SK-N-SH (cell line): ENCODE results near the gene PLCG1. TPM values are rescaled to one million over a fixed set of nuclear protein-coding genes. Genes with fewer than 3 reads are reported as not detected.

Source experiments
- CTCF ChIA-PET: fragments of 300-600, 350-600 bp; formaldehyde crosslinking; extraction: SDS; loops from one replicate; lab custom pipeline; 2021; lab: Yijun Ruan, JAX
- POLR2A ChIA-PET: fragments of 350-600 bp; sonication (Branson Sonifier 250); formaldehyde crosslinking; extraction: SDS; loops from one replicate; lab custom pipeline; 2020; ENCODE audit warnings: antibody characterized with exemption, inconsistent platforms; lab: Yijun Ruan, JAX
- DNase-seq: peaks from one replicate; pipeline ENCODE4 v3.0.0; 2012
- H2AFZ ChIP-seq: fragments of 200-600 bp; sonication (generic); 2 replicates; pipeline ENCODE4 v1.8.1; 2016; ENCODE audit warnings: antibody characterized with exemption, mild to moderate bottlenecking, low read depth
- H3F3A ChIP-seq: fragments of 200-600 bp; sonication (generic); replicated peaks from 2 replicates; pipeline ENCODE3; 2016; ENCODE audit warnings: antibody characterized with exemption, mild to moderate bottlenecking; ENCODE audit not compliant: insufficient read depth
- H3K27ac ChIP-seq, 2 experiments: fragments of 200-500 bp in 1 of 2; fragments of 200-600 bp in 1 of 2; sonication (Bioruptor generic) in 1 of 2; sonication (generic), shearing (Covaris generic) in 1 of 2; 2 replicates each; pipeline versions ENCODE4 v1.5.1 to v1.6.1; 2014 to 2016; ENCODE audit warnings: low read depth in 2 of 2, inconsistent platforms in 1 of 2, low read length in 1 of 2, mild to moderate bottlenecking in 1 of 2, mixed read lengths in 1 of 2
- H3K27me3 ChIP-seq: fragments of 200-600 bp; sonication (generic), shearing (Covaris generic); 2 replicates; pipeline ENCODE4 v1.6.1; 2016; ENCODE audit warnings: mixed run types; ENCODE audit not compliant: insufficient read depth
- H3K36me3 ChIP-seq, 2 experiments: fragments of 200-500 bp in 1 of 2; fragments of 200-600 bp in 1 of 2; sonication (Bioruptor generic) in 1 of 2; sonication (generic) in 1 of 2; replicated peaks in 1 of 2; 2 replicates each; pipeline versions ENCODE3 to v1.5.1; 2014 to 2016; ENCODE audit warnings: low read length in 1 of 2, mild to moderate bottlenecking in 1 of 2; ENCODE audit not compliant: insufficient read depth in 2 of 2, control insufficient read depth in 1 of 2
- H3K4me1 ChIP-seq, 2 experiments: fragments of 200-500 bp in 1 of 2; fragments of 200-600 bp in 1 of 2; sonication (Bioruptor generic) in 1 of 2; sonication (generic), shearing (Covaris generic) in 1 of 2; 2 replicates each; pipeline versions ENCODE4 v1.5.1 to v1.6.1; 2014 to 2016; ENCODE audit warnings: low read depth in 1 of 2, low read length in 1 of 2, mixed run types in 1 of 2; ENCODE audit not compliant: insufficient read depth in 2 of 2, control insufficient read depth in 1 of 2
- H3K4me2 ChIP-seq: fragments of 200-600 bp; sonication (generic), shearing (Covaris generic); 2 replicates; pipeline ENCODE4 v1.6.1; 2017; ENCODE audit warnings: mixed run types
- H3K4me3 ChIP-seq, 2 experiments: fragments of 200-500 bp in 1 of 2; fragments of 200-600 bp in 1 of 2; sonication (Bioruptor generic) in 1 of 2; sonication (generic), shearing (Covaris generic) in 1 of 2; 2 replicates each; pipeline versions ENCODE4 v1.5.1 to v1.8.1; 2014 to 2016; ENCODE audit warnings: low read depth in 2 of 2, inconsistent platforms in 1 of 2, low read length in 1 of 2, mild to moderate bottlenecking in 1 of 2, mixed read lengths in 1 of 2, moderate library complexity in 1 of 2
- H3K79me2 ChIP-seq: fragments of 200-600 bp; sonication (generic); 2 replicates; pipeline ENCODE4 v1.8.1; 2017; ENCODE audit warnings: mild to moderate bottlenecking; ENCODE audit not compliant: insufficient read depth
- H3K9ac ChIP-seq: fragments of 200-600 bp; sonication (generic); 2 replicates; pipeline ENCODE4 v1.6.1; 2017; ENCODE audit warnings: mixed run types
- H3K9me2 ChIP-seq: fragments of 200-600 bp; sonication (generic); 2 replicates; pipeline ENCODE4 v1.6.1; 2017; ENCODE audit warnings: mixed run types
- H3K9me3 ChIP-seq: fragments of 200-600 bp; sonication (generic); 2 replicates; pipeline ENCODE4 v1.6.1; 2017; ENCODE audit warnings: mixed run types, mild to moderate bottlenecking, moderate library complexity
- H4K20me1 ChIP-seq: fragments of 200-600 bp; sonication (generic); 2 replicates; pipeline ENCODE4 v1.6.1; 2017; ENCODE audit warnings: mild to moderate bottlenecking, mixed run types; ENCODE audit not compliant: insufficient read depth
- EZH2phosphoT487 ChIP-seq: fragments of 200-600 bp; sonication (generic); IDR thresholded peaks from 2 replicates; pipeline ENCODE4 v1.6.1; 2017; ENCODE audit warnings: low read depth, mixed run types, mild to moderate bottlenecking, antibody characterized with exemption, moderate library complexity, borderline replicate concordance
- FOSL2 ChIP-seq: IDR thresholded peaks from 2 replicates; pipeline ENCODE4 v1.4.0; 2012; ENCODE audit warnings: low read depth, mild to moderate bottlenecking, moderate library complexity, borderline replicate concordance
- IRF3 ChIP-seq: fragments of 150-350 bp; IDR thresholded peaks from 2 replicates; pipeline ENCODE4 v1.6.1; 2016; ENCODE audit warnings: mild to moderate bottlenecking, low read depth, low read length
- JUND ChIP-seq: IDR thresholded peaks from 2 replicates; pipeline ENCODE4 v1.4.0; 2012
- MAX ChIP-seq: IDR thresholded peaks from 2 replicates; pipeline ENCODE4 v1.4.0; 2012; ENCODE audit warnings: low read depth
- NRF1 ChIP-seq: IDR thresholded peaks from 2 replicates; pipeline ENCODE4 v1.6.1; 2012; ENCODE audit warnings: low read depth, mild to moderate bottlenecking, low read length
- POLR2AphosphoS5 ChIP-seq: IDR thresholded peaks from 2 replicates; pipeline ENCODE4 v1.6.1; 2012; ENCODE audit warnings: low read depth, low read length
- RFX5 ChIP-seq: IDR thresholded peaks from 2 replicates; pipeline ENCODE4 v1.6.1; 2012; ENCODE audit warnings: mild to moderate bottlenecking, improper control_type of control experiment, low read length
- TAF1 ChIP-seq: IDR thresholded peaks from 2 replicates; pipeline ENCODE4 v1.6.1; 2012; ENCODE audit warnings: low read depth, mild to moderate bottlenecking, low read length, moderate library complexity, borderline replicate concordance
- TEAD4 ChIP-seq: IDR thresholded peaks from 2 replicates; pipeline ENCODE4 v1.4.0; 2012; ENCODE audit warnings: mild to moderate bottlenecking, borderline replicate concordance; ENCODE audit not compliant: insufficient read depth
- USF1 ChIP-seq: IDR thresholded peaks from 2 replicates; pipeline ENCODE4 v1.4.0; 2012; ENCODE audit warnings: low read depth, borderline replicate concordance
- ZBTB33 ChIP-seq: IDR thresholded peaks from 2 replicates; pipeline ENCODE4 v1.4.0; 2012; ENCODE audit warnings: low read depth, borderline replicate concordance
- WGBS: methylation state at CpG from one replicate; pipeline ENCODE4 v1.1.6; 2017; ENCODE audit warnings: low lambda C conversion rate; 5-methylcytosine and 5-hydroxymethylcytosine counted together
- polyA plus RNA-seq, 3 experiments: library from polyadenylated mRNA; depleted of rRNA; stranded (reverse); fragments of >200 nt; gene quantifications; 2 replicates each; pipeline ENCODE4 v1.2.3, GENCODE V29; 2012

Gene PLCG1
- polyA plus RNA-seq, 1 of the 3 experiments (the other 2 are of a cell fraction), result 81.4 TPM

- WGBS, result 97% methylated on average over 8 of the region's 9 CpGs
- Histone ChIP-seq H3K4me2 (no peak overlapping the region), H4K20me1 (no peaks in the 10 kb centered on the region), H3K9ac (no peak overlapping the region), H3F3A (no peaks in the 10 kb centered on the region), H3K36me3 (peaks cover 4 to 22% of the 10 kb centered on the region in 2 experiments), H3K27me3 (no peaks in the 10 kb centered on the region), H2AFZ (no peak overlapping the region)
- no peak for DNase-seq
- TF ChIP-seq USF1 (no peak), FOSL2 (no peak), MAX (no peak), ZBTB33 (no peak), JUND (no peak), IRF3 (no peak), RFX5 (no peak)
- TF ChIP-seq, all 33 proteins: peak for 0
- Histone ChIP-seq H3K4me1 (no peaks in the 10 kb centered on the region), H3K4me3 (no peak overlapping the region), H3K79me2 (peaks cover 17% of the 10 kb centered on the region), H3K9me2 (no peaks in the 10 kb centered on the region), H3K9me3 (peaks cover 6% of the 10 kb centered on the region), H3K27ac (no peak overlapping the region)
- CTCF ChIA-PET, result interaction anchor here (1.0 to 1.9 kb wide), 3 partner anchors 11 to 29 kb away, joined by 3 to 4 read pairs (median 4); no protein-coding TSS in a partner anchor
- POLR2A ChIA-PET, result no interaction called here
These were observed 66.3 kb downstream of the PLCG1 start for GRCh38 chr20:41203660-41204059.

GRCh38 chr20:41204304-41205265 lies 67.2 kb downstream of the PLCG1 start:
- H2AFZ ChIP-seq, result no peak overlapping the region
- no peak for DNase-seq
- H3K27ac ChIP-seq, result no peak overlapping the region
- H3K79me2 ChIP-seq, result peaks cover 23% of the 10 kb centered on the region
- no peak overlapping the region for H3K4me2 ChIP-seq
- CTCF ChIA-PET, result interaction anchor here (1.0 to 1.1 kb wide), 2 partner anchors 19 to 66 kb away, joined by 3 read pairs; no protein-coding TSS in a partner anchor
- no peaks in the 10 kb centered on the region for H4K20me1 ChIP-seq
- no peak overlapping the region for H3K4me3 ChIP-seq
- no peaks in the 10 kb centered on the region for H3F3A ChIP-seq
- no peaks in the 10 kb centered on the region for H3K4me1 ChIP-seq
- POLR2A ChIA-PET, result no interaction called here
- H3K27me3 ChIP-seq, result no peaks in the 10 kb centered on the region
- no peaks in the 10 kb centered on the region for H3K9me2 ChIP-seq
- H3K9ac ChIP-seq, result no peak overlapping the region
- H3K36me3 ChIP-seq, result peaks cover 4 to 13% of the 10 kb centered on the region in 2 experiments
- no peak for TF ChIP-seq POLR2AphosphoS5
- no peak for TF ChIP-seq FOSL2
- TF ChIP-seq NRF1, result no peak
- no peak for TF ChIP-seq TEAD4
- no peak for TF ChIP-seq EZH2phosphoT487
- TF ChIP-seq RFX5, result no peak
- TF ChIP-seq TAF1, result no peak
- 95% methylated on average over 7 of the region's 8 CpGs for WGBS
- no peaks in the 10 kb centered on the region for H3K9me3 ChIP-seq
